Osteocyte (in vitro differentiated cells): ENCODE data around the gene OCEL1. TPM values are rescaled to one million over a fixed set of nuclear protein-coding genes. Genes with fewer than 3 reads are reported as not detected.

Experiments
- DNase-seq: peaks from one replicate; pipeline ENCODE4 v3.0.0; 2021; ENCODE audit warnings: mixed read lengths; ENCODE audit not compliant: unreplicated experiment; ENCODE audit errors: extremely low spot score
- H3K27ac Mint-ChIP-seq: one replicate; pipeline ENCODE4 v1.8.0; 2021; ENCODE audit warnings: mild to moderate bottlenecking, mixed read lengths; ENCODE audit not compliant: unreplicated experiment
- H3K27me3 Mint-ChIP-seq: one replicate; pipeline ENCODE4 v1.8.0; 2021; ENCODE audit warnings: mixed read lengths; ENCODE audit not compliant: unreplicated experiment
- H3K36me3 Mint-ChIP-seq: one replicate; pipeline ENCODE4 v1.8.0; 2021; ENCODE audit warnings: mixed read lengths; ENCODE audit not compliant: unreplicated experiment
- H3K4me1 Mint-ChIP-seq: one replicate; pipeline ENCODE4 v1.8.0; 2021; ENCODE audit warnings: mixed read lengths; ENCODE audit not compliant: unreplicated experiment
- H3K4me3 Mint-ChIP-seq: one replicate; pipeline ENCODE4 v1.8.0; 2021; ENCODE audit warnings: mild to moderate bottlenecking, moderate library complexity, mixed read lengths; ENCODE audit not compliant: unreplicated experiment
- H3K9me3 Mint-ChIP-seq: one replicate; pipeline ENCODE4 v1.8.0; 2021; ENCODE audit warnings: mixed read lengths; ENCODE audit not compliant: unreplicated experiment
- CTCF ChIP-seq: fragments of 200-600 bp; sonication (generic); IDR thresholded peaks from 2 replicates; pipeline ENCODE4 v1.5.0; 2021; ENCODE audit warnings: antibody characterized with exemption, mild to moderate bottlenecking, moderate library complexity
- total RNA-seq: library from RNA; stranded (reverse); gene quantifications from 2 replicates; pipeline ENCODE4 v1.2.1, GENCODE V29; 2021

OCEL1 gene
- total RNA-seq, 1 donor from 2014 or later = 28.5 TPM

- no peaks in the 10 kb centered on the region for H3K27me3 Mint-ChIP-seq
- H3K4me3 Mint-ChIP-seq = no peak overlapping the region
- H3K36me3 Mint-ChIP-seq = peaks cover 42% of the 10 kb centered on the region
- no peak for DNase-seq
- no peak for TF ChIP-seq CTCF
- H3K4me1 Mint-ChIP-seq = no peaks in the 10 kb centered on the region
- H3K27ac Mint-ChIP-seq = no peak overlapping the region
- H3K9me3 Mint-ChIP-seq = no peaks in the 10 kb centered on the region
Measured at GRCh38 chr19:17195106-17195505, 30.9 kb upstream of the OCEL1 start.

GRCh38 chr19:17196610-17197009 lies 29.4 kb upstream of the OCEL1 start:
- Mint-ChIP-seq H3K4me3 (no peak overlapping the region), H3K4me1 (no peaks in the 10 kb centered on the region), H3K9me3 (no peaks in the 10 kb centered on the region), H3K27me3 (no peaks in the 10 kb centered on the region), H3K36me3 (peaks cover 47% of the 10 kb centered on the region), H3K27ac (no peak overlapping the region)
- no peak for TF ChIP-seq CTCF
- DNase-seq = no peak

GRCh38 chr19:17197666-17198065 lies 28.4 kb upstream of the OCEL1 start:
- Mint-ChIP-seq H3K27me3 (no peaks in the 10 kb centered on the region), H3K9me3 (no peaks in the 10 kb centered on the region), H3K4me1 (no peaks in the 10 kb centered on the region), H3K4me3 (no peak overlapping the region), H3K36me3 (peaks cover 58% of the 10 kb centered on the region), H3K27ac (no peak overlapping the region)
- TF ChIP-seq CTCF = no peak
- DNase-seq = no peak

- Mint-ChIP-seq H3K4me1 (no peaks in the 10 kb centered on the region), H3K36me3 (peaks cover 65% of the 10 kb centered on the region), H3K9me3 (no peaks in the 10 kb centered on the region), H3K4me3 (no peak overlapping the region), H3K27me3 (no peaks in the 10 kb centered on the region), H3K27ac (no peak overlapping the region)
- no peak for DNase-seq
- TF ChIP-seq CTCF = no peak
Measured at GRCh38 chr19:17200408-17201079, 25.5 kb upstream of the OCEL1 start.

- no peaks in the 10 kb centered on the region for H3K9me3 Mint-ChIP-seq
- H3K4me1 Mint-ChIP-seq = no peaks in the 10 kb centered on the region
- no peak for TF ChIP-seq CTCF
- H3K36me3 Mint-ChIP-seq = peaks cover 59% of the 10 kb centered on the region
- H3K27me3 Mint-ChIP-seq = no peaks in the 10 kb centered on the region
- H3K27ac Mint-ChIP-seq = no peak overlapping the region
- DNase-seq = peak; percentile 67
- H3K4me3 Mint-ChIP-seq = no peak overlapping the region
Measured at GRCh38 chr19:17202249-17202648, 23.8 kb upstream of the OCEL1 start.
